K562 (cell line): ENCODE measurements around the gene SLFN14. TPM values are rescaled to one million over a fixed set of nuclear protein-coding genes. Genes with fewer than 3 reads are reported as not detected.
A peak's percentile ranks its signal among the peaks of the same experiment; 100 is the strongest.

Source experiments
- CGGBP1 ChIP-seq: fragments of 250-450 bp; sonication (Bioruptor Pico); IDR thresholded peaks from 2 replicates; pipeline ENCODE4 v1.9.0; 2021; ENCODE audit warnings: mild to moderate bottlenecking
- CREB1 ChIP-seq, 2 experiments: sonication (generic) in 1 of 2; formaldehyde crosslinking in 1 of 2; IDR thresholded peaks; 2 replicates each; pipeline versions ENCODE4 v1.6.1 to v1.8.0; 2012 to 2022; ENCODE audit warnings: inconsistent platforms in 1 of 2, mild to moderate bottlenecking in 1 of 2, missing genetic modification reagents in 1 of 2, moderate library complexity in 1 of 2
- ELK1 ChIP-seq: sonication (generic); formaldehyde crosslinking; IDR thresholded peaks from 2 replicates; pipeline ENCODE4 v1.8.1; 2022; ENCODE audit warnings: missing genetic modification reagents
- JUN ChIP-seq, 2 experiments: sonication (generic) in 1 of 2; formaldehyde crosslinking in 1 of 2; IDR thresholded peaks; 2 replicates each; pipeline versions ENCODE4 v1.6.1 to v1.8.0; 2012 to 2022; ENCODE audit warnings: borderline replicate concordance in 2 of 2, mild to moderate bottlenecking in 2 of 2, improper control_type of control experiment in 1 of 2, low read depth in 1 of 2, low read length in 1 of 2, missing genetic modification reagents in 1 of 2
- RERE ChIP-seq: sonication (generic); formaldehyde crosslinking; IDR thresholded peaks from 2 replicates; pipeline ENCODE4 v1.8.0; 2023; ENCODE audit warnings: missing genetic modification reagents, mild to moderate bottlenecking, borderline replicate concordance
- ZBTB11 ChIP-seq, 3 experiments: fragments of 200-800 bp in 1 of 3; fragments of 250-450 bp in 1 of 3; fragments of 450-650 bp in 1 of 3; sonication (Bioruptor Pico) in 1 of 3; sonication (Bioruptor generic) in 1 of 3; formaldehyde crosslinking in 1 of 3; IDR thresholded peaks; 2 replicates each; pipeline versions ENCODE4 v1.6.1 to v1.8.0; 2016 to 2022; ENCODE audit warnings: mild to moderate bottlenecking in 2 of 3, missing genetic modification characterization in 2 of 3, missing compliant biosample characterization in 1 of 3, moderate library complexity in 1 of 3
- polyA plus RNA-seq, 8 experiments: library from polyadenylated mRNA; depleted of rRNA in 4 of 8; stranded (reverse) in 5 of 8; unstranded in 3 of 8; fragments of >200 nt; fragmentation: Nextera tagmentation in 2 of 8; fragmentation: Illumina TruSeq in 1 of 8; extraction: Ambion mirVana in 2 of 8; extraction: Trizol in 1 of 8; gene quantifications; 2 replicates each; pipeline versions ENCODE4 v1.2.1 to v1.2.3, GENCODE V29; 2011 to 2014; ENCODE audit warnings: inconsistent platforms in 1 of 8, missing spikeins in 1 of 8
- total RNA-seq, 7 experiments: library from RNA; depleted of rRNA in 6 of 7; stranded (reverse); fragments of >200 nt in 6 of 7; fragmentation: Illumina TruSeq in 2 of 7; extraction: Trizol in 2 of 7; gene quantifications; 2 replicates each; pipeline versions ENCODE4 v1.2.1 to v1.2.3, GENCODE V29; 2011 to 2021; ENCODE audit warnings: low replicate concordance in 1 of 7
- TF ChIP-seq, protein P1 (sequence below): fragments of 450-650 bp; conservative IDR thresholded peaks from 2 replicates; pipeline ENCODE4 v1.6.1; 2016; ENCODE audit warnings: missing genetic modification characterization, low read depth, mild to moderate bottlenecking, missing compliant biosample characterization, moderate library complexity
- TF ChIP-seq, protein P2 (sequence below): fragments of 450-650 bp; formaldehyde crosslinking; IDR thresholded peaks from 2 replicates; pipeline ENCODE4 v1.4.0; 2022; ENCODE audit warnings: missing genetic modification characterization

Gene SLFN14
- total and polyA plus RNA-seq, 9 of the 15 experiments (the other 6 are each of a cell fraction or from before 2014, with no cell fraction given), result 1.3 to 4.3 (median 3.1) TPM

- 0 out of 2 replicates have a peak, but pooled peaks have one; percentile 27 for TF ChIP-seq CGGBP1 (CRISPR knock-in tag)
- TF ChIP-seq RERE (CRISPR knock-in tag), result no peak
- TF ChIP-seq ELK1 (CRISPR knock-in tag), result no peak
- TF ChIP-seq, protein P1, sequence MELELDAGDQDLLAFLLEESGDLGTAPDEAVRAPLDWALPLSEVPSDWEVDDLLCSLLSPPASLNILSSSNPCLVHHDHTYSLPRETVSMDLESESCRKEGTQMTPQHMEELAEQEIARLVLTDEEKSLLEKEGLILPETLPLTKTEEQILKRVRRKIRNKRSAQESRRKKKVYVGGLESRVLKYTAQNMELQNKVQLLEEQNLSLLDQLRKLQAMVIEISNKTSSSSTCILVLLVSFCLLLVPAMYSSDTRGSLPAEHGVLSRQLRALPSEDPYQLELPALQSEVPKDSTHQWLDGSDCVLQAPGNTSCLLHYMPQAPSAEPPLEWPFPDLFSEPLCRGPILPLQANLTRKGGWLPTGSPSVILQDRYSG (tag), result peak; percentile 20; the same call in 1 of the 2 replicates
- TF ChIP-seq, protein P2, sequence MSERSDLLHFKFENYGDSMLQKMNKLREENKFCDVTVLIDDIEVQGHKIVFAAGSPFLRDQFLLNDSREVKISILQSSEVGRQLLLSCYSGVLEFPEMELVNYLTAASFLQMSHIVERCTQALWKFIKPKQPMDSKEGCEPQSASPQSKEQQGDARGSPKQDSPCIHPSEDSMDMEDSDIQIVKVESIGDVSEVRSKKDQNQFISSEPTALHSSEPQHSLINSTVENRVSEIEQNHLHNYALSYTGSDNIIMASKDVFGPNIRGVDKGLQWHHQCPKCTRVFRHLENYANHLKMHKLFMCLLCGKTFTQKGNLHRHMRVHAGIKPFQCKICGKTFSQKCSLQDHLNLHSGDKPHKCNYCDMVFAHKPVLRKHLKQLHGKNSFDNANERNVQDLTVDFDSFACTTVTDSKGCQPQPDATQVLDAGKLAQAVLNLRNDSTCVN (CRISPR knock-in tag), result peak; percentile 82; the same call in 1 of the 2 replicates
- TF ChIP-seq ZBTB11 (CRISPR knock-in tag; IDR thresholded peaks at IDR 0.05), result peak in 2 of 3 experiments; percentile 84 to 97; a peak in 4 of 6 replicates
- TF ChIP-seq JUN (IDR thresholded peaks at IDR 0.05; ENCODE audit: borderline replicate concordance, low read depth, low read length), result peak; percentile 97
- 0 out of 2 replicates have a peak, but pooled peaks have one; percentile 23 for TF ChIP-seq JUN (CRISPR knock-in tag; IDR thresholded peaks at IDR 0.05; ENCODE audit: borderline replicate concordance)
- TF ChIP-seq CREB1 (IDR thresholded peaks at IDR 0.05), result peak; percentile 100
- peak; percentile 99 for TF ChIP-seq CREB1 (CRISPR knock-in tag; IDR thresholded peaks at IDR 0.05)
Measured at GRCh38 chr17:35587074-35587961, 26.7 kb upstream of the SLFN14 start, which contains the start of gene AP2B1 (continued).
